Activated T-cell treated with anti-CD3 and anti-CD28 coated beads for 48 hours (primary cell): ENCODE measurements around the gene EXTL1.
A peak's percentile ranks its signal among the peaks of the same experiment; 100 is the strongest.
"Not testable (repeated sequence)": the region's sequence is repeated elsewhere in the genome, so short reads cannot be mapped to it uniquely, and the experiment has no call there.

Experiments
- DNase-seq: peaks from one replicate; pipeline ENCODE4 v3.0.0-alpha.2; 2020; ENCODE audit warnings: low read depth

EXTL1 gene

GRCh38 chr1:26021647-26022403, at the start of gene EXTL1:
Gene EXTL1, plus strand, starts transcription at chr1:26021775. Its CDS starts 872 bp downstream, at chr1:26022647.
- no peak for DNase-seq

GRCh38 chr1:25971811-25972180, 49.8 kb upstream of the EXTL1 start:
- no peak for DNase-seq

GRCh38 chr1:25973610-25974321, 47.8 kb upstream of the EXTL1 start:
- DNase-seq: no peak

- DNase-seq: no peak
Observed at GRCh38 chr1:25977801-25978200, 43.8 kb upstream of the EXTL1 start.

GRCh38 chr1:25978403-25978802, 43.2 kb upstream of the EXTL1 start:
- no peak for DNase-seq

GRCh38 chr1:25979210-25979609, 42.4 kb upstream of the EXTL1 start:
- DNase-seq: no peak

- DNase-seq: no peak
Observed at GRCh38 chr1:25985171-25985570, 36.4 kb upstream of the EXTL1 start.

- no peak for DNase-seq
Observed at GRCh38 chr1:25985670-25986069, 35.9 kb upstream of the EXTL1 start.

- not testable (repeated sequence) for DNase-seq
Observed at GRCh38 chr1:25986773-25987172, 34.8 kb upstream of the EXTL1 start.

GRCh38 chr1:25987951-25988350, 33.6 kb upstream of the EXTL1 start:
- no peak for DNase-seq

- DNase-seq: no peak
Observed at GRCh38 chr1:25989440-25990234, 31.9 kb upstream of the EXTL1 start.

GRCh38 chr1:25990251-25990650, 31.3 kb upstream of the EXTL1 start:
- no peak for DNase-seq

- peak; percentile 25 for DNase-seq
Observed at GRCh38 chr1:25990702-25991395, 30.7 kb upstream of the EXTL1 start.

- no peak for DNase-seq
Observed at GRCh38 chr1:25991937-25992688, 29.5 kb upstream of the EXTL1 start.

GRCh38 chr1:25992689-25993171, 28.8 kb upstream of the EXTL1 start:
- no peak for DNase-seq

GRCh38 chr1:25993197-25993951, 28.2 kb upstream of the EXTL1 start:
- DNase-seq: no peak

GRCh38 chr1:25994402-25995150, 27.0 kb upstream of the EXTL1 start:
- no peak for DNase-seq

GRCh38 chr1:25996966-25997827, 24.4 kb upstream of the EXTL1 start:
- DNase-seq: no peak
